Trophoblast cell (in vitro differentiated cells and primary cell): ENCODE data around the gene TEX28. TPM values are rescaled to one million over a fixed set of nuclear protein-coding genes. Genes with fewer than 3 reads are reported as not detected.
"Not testable (repeated sequence)": the region's sequence is repeated elsewhere in the genome, so short reads cannot be mapped to it uniquely, and the experiment has no call there.

Experiments
- DNase-seq, 2 donors: peaks; one replicate each; pipeline ENCODE4 v3.0.0-alpha.2; 2016
- H2AFZ ChIP-seq: 2 replicates; pipeline ENCODE4 v1.6.1; 2013; ENCODE audit warnings: low read length, moderate library complexity, mild to moderate bottlenecking; ENCODE audit not compliant: insufficient read depth, poor library complexity
- H2AK5ac ChIP-seq: 2 replicates; pipeline ENCODE4 v1.6.1; 2013; ENCODE audit warnings: mild to moderate bottlenecking, low read length
- H2BK120ac ChIP-seq: 2 replicates; pipeline ENCODE4 v1.6.1; 2013; ENCODE audit warnings: low read length, mild to moderate bottlenecking, moderate library complexity; ENCODE audit not compliant: insufficient read depth, poor library complexity
- H2BK12ac ChIP-seq: 2 replicates; pipeline ENCODE4 v1.6.1; 2013; ENCODE audit warnings: mild to moderate bottlenecking, low read length, moderate library complexity
- H2BK5ac ChIP-seq: 2 replicates; pipeline ENCODE4 v1.6.1; 2013; ENCODE audit warnings: low read length, low read depth, moderate library complexity, mild to moderate bottlenecking; ENCODE audit not compliant: poor library complexity
- H3K14ac ChIP-seq: 2 replicates; pipeline ENCODE4 v1.6.1; 2013; ENCODE audit warnings: mild to moderate bottlenecking, low read length
- H3K18ac ChIP-seq: 2 replicates; pipeline ENCODE4 v1.6.1; 2013; ENCODE audit warnings: mild to moderate bottlenecking, low read length
- H3K23ac ChIP-seq: 2 replicates; pipeline ENCODE4 v1.6.1; 2013; ENCODE audit warnings: low read length
- H3K27ac ChIP-seq: 2 replicates; pipeline ENCODE4 v1.5.1; 2013; ENCODE audit warnings: low read depth, mild to moderate bottlenecking, inconsistent platforms, low read length, moderate library complexity
- H3K27me3 ChIP-seq: 2 replicates; pipeline ENCODE4 v1.6.1; 2013; ENCODE audit warnings: inconsistent platforms, mild to moderate bottlenecking, low read length, moderate library complexity; ENCODE audit not compliant: insufficient read depth
- H3K36me3 ChIP-seq, 2 experiments: 1 replicate in 1 of 2; 2 replicates in 1 of 2; pipeline ENCODE4 v1.6.1; 2013; ENCODE audit warnings: low read length in 2 of 2, mild to moderate bottlenecking in 2 of 2, moderate library complexity in 1 of 2; ENCODE audit not compliant: insufficient read depth in 2 of 2, control insufficient read depth in 1 of 2
- H3K4ac ChIP-seq: 2 replicates; pipeline ENCODE4 v1.6.1; 2013; ENCODE audit warnings: low read depth, mild to moderate bottlenecking, low read length, moderate library complexity
- H3K4me1 ChIP-seq, 2 experiments: 1 replicate in 1 of 2; 2 replicates in 1 of 2; pipeline ENCODE4 v1.6.1; 2013; ENCODE audit warnings: low read length in 2 of 2, mild to moderate bottlenecking in 2 of 2, moderate library complexity in 1 of 2; ENCODE audit not compliant: insufficient read depth in 2 of 2, control insufficient read depth in 1 of 2
- H3K4me2 ChIP-seq: 2 replicates; pipeline ENCODE4 v1.6.1; 2013; ENCODE audit warnings: inconsistent platforms, mild to moderate bottlenecking, low read length, moderate library complexity
- H3K4me3 ChIP-seq: 2 replicates; pipeline ENCODE4 v1.5.1; 2013; ENCODE audit warnings: mild to moderate bottlenecking, low read depth, low read length, inconsistent platforms
- H3K79me1 ChIP-seq: one replicate; pipeline ENCODE4 v1.6.1; 2013; ENCODE audit warnings: low read length
- H3K79me2 ChIP-seq: 2 replicates; pipeline ENCODE4 v1.6.1; 2013; ENCODE audit warnings: low read length, mild to moderate bottlenecking; ENCODE audit not compliant: control insufficient read depth, insufficient read depth, poor library complexity
- H3K9ac ChIP-seq: 2 replicates; pipeline ENCODE4 v1.6.1; 2013; ENCODE audit warnings: mild to moderate bottlenecking, low read length
- H3K9me3 ChIP-seq: 2 replicates; pipeline ENCODE4 v1.6.1; 2013; ENCODE audit warnings: low read depth, mild to moderate bottlenecking, control low read depth, inconsistent platforms, low read length; ENCODE audit not compliant: insufficient read depth
- H4K12ac ChIP-seq: 2 replicates; pipeline ENCODE4 v1.6.1; 2013; ENCODE audit warnings: low read depth, mild to moderate bottlenecking, low read length, moderate library complexity
- H4K8ac ChIP-seq: 2 replicates; pipeline ENCODE4 v1.6.1; 2013; ENCODE audit warnings: low read depth, mild to moderate bottlenecking, low read length, moderate library complexity
- H4K91ac ChIP-seq: one replicate; pipeline ENCODE4 v1.6.1; 2013; ENCODE audit warnings: low read depth, mild to moderate bottlenecking, low read length, moderate library complexity
- WGBS: extraction: QIAGEN DNeasy Blood & Tissue Kit; methylation state at CpG from one replicate; pipeline ENCODE4 v1.1.7; 2013; ENCODE audit warnings: missing lambda C conversion rate; ENCODE audit not compliant: insufficient read length, insufficient coverage; ENCODE audit errors: extremely low coverage; 5-methylcytosine and 5-hydroxymethylcytosine counted together
- polyA plus RNA-seq: library from polyadenylated mRNA; stranded (reverse); fragments of 200-250 nt; gene quantifications from 2 replicates; pipeline ENCODE4 v1.2.3, GENCODE V29; 2013

Gene TEX28, protein sequence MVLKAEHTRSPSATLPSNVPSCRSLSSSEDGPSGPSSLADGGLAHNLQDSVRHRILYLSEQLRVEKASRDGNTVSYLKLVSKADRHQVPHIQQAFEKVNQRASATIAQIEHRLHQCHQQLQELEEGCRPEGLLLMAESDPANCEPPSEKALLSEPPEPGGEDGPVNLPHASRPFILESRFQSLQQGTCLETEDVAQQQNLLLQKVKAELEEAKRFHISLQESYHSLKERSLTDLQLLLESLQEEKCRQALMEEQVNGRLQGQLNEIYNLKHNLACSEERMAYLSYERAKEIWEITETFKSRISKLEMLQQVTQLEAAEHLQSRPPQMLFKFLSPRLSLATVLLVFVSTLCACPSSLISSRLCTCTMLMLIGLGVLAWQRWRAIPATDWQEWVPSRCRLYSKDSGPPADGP
- polyA plus RNA-seq, result not detected in 2 replicates

DNA sequence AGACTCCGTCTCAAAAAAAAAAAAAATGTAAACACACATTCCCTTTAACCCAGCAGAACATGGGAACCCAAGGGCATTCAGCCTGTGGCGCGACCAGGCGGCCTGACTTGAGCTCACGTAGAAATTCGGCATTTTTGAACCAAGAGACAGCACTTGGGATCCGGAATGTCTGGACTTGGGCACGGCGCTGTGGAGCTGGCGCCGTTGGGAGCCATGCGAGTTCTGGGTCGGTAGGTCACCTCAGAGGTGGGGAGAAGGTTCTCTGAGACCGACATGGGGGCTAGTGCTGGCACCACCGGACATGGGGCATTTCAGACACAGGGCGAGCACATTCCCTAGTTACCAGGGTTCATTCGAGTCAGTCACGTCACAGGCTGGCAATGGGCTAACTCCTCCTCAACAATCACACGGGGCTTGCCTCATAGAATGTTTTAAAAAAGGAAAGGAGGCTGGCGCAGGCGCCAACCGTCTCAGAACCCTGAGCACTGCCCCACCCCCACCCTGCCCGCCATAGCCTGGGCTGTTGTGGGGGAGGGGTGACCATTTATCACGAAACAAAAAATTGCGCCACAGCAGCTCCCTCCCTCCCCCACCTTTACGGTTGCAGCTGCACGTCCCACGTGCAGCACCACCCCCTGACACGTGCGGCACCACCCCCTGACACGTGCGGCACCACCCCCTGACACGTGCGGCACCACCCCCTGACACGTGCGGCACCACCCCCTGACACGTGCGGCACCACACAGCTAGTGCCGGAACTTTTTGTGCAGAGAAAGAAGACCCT lies at the start of gene TEX28:
Gene TEX28, minus strand, starts transcription at position 334 of the 784 bp plus-strand sequence. CDS start 3,007 bp downstream, outside the sequence.
- Histone ChIP-seq H4K8ac (no peak within 1 kb of the TSS), H3K9ac (no peak within 1 kb of the TSS), H3K4me2 (no peak within 1 kb of the TSS), H3K27ac (no peak within 1 kb of the TSS), H3K23ac (no peak within 1 kb of the TSS), H2AK5ac (no peak within 1 kb of the TSS), H3K9me3 (no peaks in the 10 kb centered on the region), H2BK120ac (no peak within 1 kb of the TSS), H3K4ac (no peak within 1 kb of the TSS), H2BK12ac (no peak within 1 kb of the TSS), H3K4me3 (no peak within 1 kb of the TSS), H3K18ac (no peak within 1 kb of the TSS), H3K79me1 (no peaks in the 10 kb centered on the region), H2AFZ (no peak within 1 kb of the TSS), H4K91ac (no peak within 1 kb of the TSS), H4K12ac (no peak within 1 kb of the TSS), H3K27me3 (no peaks in the 10 kb centered on the region), H3K4me1 (no peaks in the 10 kb centered on the region), H2BK5ac (no peak within 1 kb of the TSS), H3K36me3 (no peaks in the 10 kb centered on the region), H3K79me2 (no peaks in the 10 kb centered on the region), H3K14ac (no peak within 1 kb of the TSS)
- DNase-seq, result no peak
- no CpG with 5 or more reads among the region's 39 CpGs for WGBS

DNA sequence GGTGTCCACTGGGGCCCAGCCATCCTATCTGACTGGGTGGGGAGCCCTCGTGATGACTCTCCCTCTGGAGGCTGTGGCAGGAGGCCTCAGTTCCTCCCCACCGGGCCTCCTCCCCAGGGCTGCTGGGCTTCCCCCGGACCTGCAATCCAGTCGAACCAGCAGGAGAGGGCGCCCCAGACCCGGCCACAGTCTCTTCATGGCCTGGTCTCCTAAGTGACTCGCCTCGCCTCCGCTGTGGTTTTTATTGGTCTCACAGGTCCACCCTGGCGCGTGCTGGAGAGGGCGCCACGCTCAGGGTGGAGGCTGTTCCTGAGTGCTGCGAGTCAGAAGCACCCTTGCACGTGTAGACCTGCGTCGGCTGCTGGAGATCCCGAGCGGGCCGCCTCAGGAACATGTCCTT lies 48.7 kb upstream of the TEX28 start:
- H3K14ac ChIP-seq, H3K4me2 ChIP-seq, H3K27me3 ChIP-seq, H3K79me1 ChIP-seq, H2BK120ac ChIP-seq, H4K12ac ChIP-seq, H2AFZ ChIP-seq, H3K23ac ChIP-seq, H2AK5ac ChIP-seq, DNase-seq, H3K18ac ChIP-seq, H3K4me1 ChIP-seq, H3K36me3 ChIP-seq, H3K9me3 ChIP-seq, H3K9ac ChIP-seq, H2BK12ac ChIP-seq, H4K8ac ChIP-seq, H3K27ac ChIP-seq, H3K4ac ChIP-seq, H3K79me2 ChIP-seq, H4K91ac ChIP-seq, H3K4me3 ChIP-seq, H2BK5ac ChIP-seq: not testable (repeated sequence)
- no CpG with 5 or more reads among the region's 20 CpGs for WGBS

DNA sequence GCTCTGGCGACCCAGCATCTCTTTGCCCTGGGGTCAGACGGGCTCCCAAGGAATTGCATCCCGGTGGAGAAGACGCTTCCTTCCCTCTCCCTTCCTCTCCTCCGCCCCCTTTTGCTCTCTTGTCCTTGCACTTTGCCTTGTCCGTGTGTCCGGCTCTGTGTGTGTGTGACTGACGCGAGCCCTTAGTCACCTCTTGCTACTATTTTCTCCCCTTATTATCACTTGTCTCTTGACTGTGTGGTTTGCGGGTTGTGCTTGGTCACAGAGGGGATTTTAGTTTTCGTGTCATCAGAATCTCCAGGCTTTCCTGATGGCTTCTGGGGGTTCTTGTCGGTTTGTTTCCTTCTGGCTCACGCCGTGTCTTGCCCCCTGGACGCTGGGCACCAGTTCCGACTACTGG lies 48.1 kb upstream of the TEX28 start:
- not testable (repeated sequence) for H3K36me3 ChIP-seq, H3K23ac ChIP-seq, H3K27ac ChIP-seq, H3K27me3 ChIP-seq, H3K14ac ChIP-seq, H4K12ac ChIP-seq, H3K18ac ChIP-seq, H3K4me2 ChIP-seq, H3K4ac ChIP-seq, H2AFZ ChIP-seq, H3K79me2 ChIP-seq, H4K8ac ChIP-seq, H2AK5ac ChIP-seq, H2BK12ac ChIP-seq, H2BK120ac ChIP-seq, H4K91ac ChIP-seq, H2BK5ac ChIP-seq, H3K79me1 ChIP-seq, H3K9me3 ChIP-seq, DNase-seq, H3K4me3 ChIP-seq, H3K9ac ChIP-seq, H3K4me1 ChIP-seq
- no CpG with 5 or more reads among the region's 16 CpGs for WGBS

DNA sequence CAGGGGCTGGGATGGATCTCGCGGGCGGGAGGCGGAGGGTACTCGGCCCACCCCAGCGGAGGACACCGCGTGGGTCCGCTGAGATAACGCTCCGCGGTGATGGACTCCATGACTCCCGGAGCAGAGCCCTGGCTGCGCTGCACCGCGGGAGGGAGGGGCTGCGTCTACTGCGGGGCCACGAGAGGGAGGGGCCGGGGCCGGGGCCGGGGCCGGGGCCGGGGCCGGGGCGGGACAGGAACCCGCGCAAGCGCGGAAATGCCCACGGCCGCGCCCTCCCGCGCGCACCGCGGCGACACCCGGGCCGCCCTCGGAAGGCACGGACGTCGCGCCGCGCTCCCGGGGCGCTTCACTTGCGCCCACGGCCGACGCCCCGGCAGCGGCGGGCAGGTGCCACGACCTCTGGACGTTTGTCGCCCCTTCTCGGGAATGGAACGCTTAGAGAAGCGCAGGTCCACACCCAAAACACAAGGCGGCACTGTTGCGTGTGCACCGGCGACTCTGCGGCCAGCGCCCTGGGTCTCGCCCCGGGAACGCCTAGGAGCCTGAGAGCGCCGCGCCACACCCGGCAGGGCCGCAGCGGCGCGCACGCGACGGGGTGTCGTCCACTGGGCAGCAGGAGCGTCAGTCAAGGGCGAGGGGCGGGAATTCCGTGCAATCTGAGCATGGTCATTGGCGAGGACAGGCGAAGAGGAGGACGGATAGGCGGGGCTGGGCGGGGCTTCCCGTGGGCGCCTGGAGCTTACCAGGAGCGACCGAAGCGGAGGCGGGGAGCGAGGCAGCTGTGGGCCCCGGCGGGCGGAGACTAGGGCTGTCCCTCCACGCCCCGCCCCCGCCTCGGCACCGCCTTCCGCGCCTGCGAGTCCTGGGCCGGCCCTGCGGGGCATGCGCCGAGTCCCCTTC lies 46.7 kb upstream of the TEX28 start:
- DNase-seq, H3K4me3 ChIP-seq, H3K79me2 ChIP-seq, H3K27ac ChIP-seq, H2AK5ac ChIP-seq, H3K9ac ChIP-seq, H3K4me2 ChIP-seq, H3K14ac ChIP-seq, H4K91ac ChIP-seq, H2BK5ac ChIP-seq, H3K79me1 ChIP-seq, H3K36me3 ChIP-seq, H3K27me3 ChIP-seq, H2AFZ ChIP-seq, H3K23ac ChIP-seq, H3K4me1 ChIP-seq, H3K9me3 ChIP-seq, H4K8ac ChIP-seq, H3K18ac ChIP-seq, H3K4ac ChIP-seq, H2BK12ac ChIP-seq, H2BK120ac ChIP-seq, H4K12ac ChIP-seq: not testable (repeated sequence)
- no CpG with 5 or more reads among the region's 115 CpGs for WGBS
